HG03108 (cell line): ENCODE measurements around the gene TFDP2.
A peak's percentile ranks its signal among the peaks of the same experiment; 100 is the strongest.
"Not testable (repeated sequence)": the region's sequence is repeated elsewhere in the genome, so short reads cannot be mapped to it uniquely, and the experiment has no call there.

ENCODE experiments used
- ATAC-seq: cut with Tn5 transposase; IDR thresholded peaks from one replicate; pipeline ENCODE4 v1.9.1; 2021; ENCODE audit warnings: moderate library complexity; ENCODE audit not compliant: unreplicated experiment

Gene TFDP2

DNA sequence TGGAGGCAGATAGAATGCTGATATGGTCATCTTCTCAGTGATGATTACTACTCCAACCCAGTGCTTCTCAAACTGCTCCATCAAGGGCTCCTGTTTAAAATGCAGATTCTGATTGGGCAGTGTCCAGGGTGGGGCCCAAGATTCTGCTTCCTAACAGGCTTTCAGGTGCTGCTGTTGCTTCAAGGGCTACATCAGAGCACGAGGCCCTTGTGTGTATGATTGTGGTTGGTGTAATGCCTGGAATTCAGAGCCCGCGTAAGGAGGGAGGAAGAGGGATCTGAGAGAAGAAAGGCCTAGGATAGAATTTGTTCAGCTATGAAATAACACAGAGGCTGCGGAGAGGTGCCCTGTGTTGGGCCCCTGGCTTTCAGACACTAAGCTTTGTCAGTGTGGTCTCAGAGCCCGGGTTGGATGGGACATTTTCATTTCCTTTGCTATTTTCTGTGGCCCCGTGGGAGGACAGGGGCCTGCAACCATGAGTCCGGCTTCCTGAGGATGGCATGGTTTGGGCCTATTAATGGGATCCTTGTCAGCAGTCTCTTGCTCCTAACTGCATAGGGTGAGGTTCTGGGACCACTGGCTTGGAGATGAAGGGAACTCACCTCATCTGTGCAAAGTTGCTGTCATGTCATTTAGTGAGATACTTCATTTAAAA is 219.9 kb downstream of the TFDP2 start:
- ATAC-seq, result no peak

DNA sequence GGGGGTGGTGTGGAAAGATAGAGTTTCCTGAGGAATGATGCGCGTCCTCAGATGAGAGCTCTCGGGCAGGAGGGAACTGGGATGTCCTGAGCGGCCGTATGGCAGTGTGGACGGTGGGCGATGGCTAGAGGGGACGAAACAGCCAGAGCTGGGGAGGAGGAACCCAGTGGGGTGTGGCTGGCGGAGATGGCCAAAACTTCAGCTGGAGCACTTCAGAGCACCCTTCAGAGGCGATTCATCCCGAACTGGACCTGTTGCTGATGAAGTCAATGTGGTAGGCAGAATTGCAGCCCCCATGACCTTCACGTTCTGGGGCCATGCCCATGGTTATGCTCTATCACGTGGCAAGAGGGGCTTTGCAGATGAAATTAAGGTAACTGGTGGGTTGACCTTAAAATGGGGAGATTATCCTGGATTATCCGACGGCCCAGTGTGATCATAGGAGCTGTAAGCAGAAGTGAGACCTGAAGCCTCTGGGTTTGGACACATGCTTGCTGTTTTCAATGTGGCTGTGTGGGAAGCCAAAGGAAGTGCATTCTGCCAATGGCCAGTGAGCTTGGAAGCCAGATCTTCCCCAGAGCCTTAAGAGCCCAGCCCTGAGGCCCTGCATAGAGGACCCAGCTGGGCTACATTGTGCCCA is 220.6 kb downstream of the TFDP2 start:
- ATAC-seq, result no peak

DNA sequence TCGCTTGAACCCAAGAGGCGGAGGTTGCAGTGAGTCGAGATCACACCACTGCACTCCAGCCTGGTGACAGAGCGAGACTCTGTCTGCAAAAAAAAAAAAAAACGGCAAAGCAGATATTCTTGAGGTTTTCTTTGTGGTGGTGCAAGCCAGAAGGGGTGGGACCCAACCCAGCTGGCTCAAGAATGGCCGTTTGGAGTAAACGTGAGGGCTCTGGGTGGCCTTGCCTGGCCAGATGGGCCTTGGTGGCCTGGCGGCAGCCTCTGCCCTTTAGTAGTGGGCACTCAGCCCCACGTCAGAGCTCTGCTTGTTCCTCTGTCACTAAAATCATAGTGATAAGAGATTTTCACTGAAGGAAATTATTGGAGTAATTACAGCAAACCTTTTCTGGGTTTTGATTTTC is 222.4 kb downstream of the TFDP2 start:
- ATAC-seq, result no peak

DNA sequence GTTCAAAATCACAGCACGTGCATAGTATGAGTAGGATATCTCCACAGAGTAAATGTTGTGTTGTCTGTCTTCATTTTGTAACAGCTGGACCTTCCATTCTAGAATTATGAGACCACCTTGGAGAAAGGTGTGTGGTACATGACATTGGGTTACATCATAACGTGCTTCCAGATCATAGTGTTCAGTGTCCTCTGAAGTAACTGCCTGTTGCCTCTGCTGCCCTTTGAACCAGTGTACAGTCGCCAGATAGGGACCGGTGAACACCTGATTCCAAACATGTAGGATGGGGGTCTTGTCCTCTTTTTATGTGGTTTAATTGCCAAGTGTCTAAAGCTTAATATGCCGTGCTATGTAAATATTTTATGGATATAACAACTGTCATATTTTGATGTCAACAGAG is 223.7 kb downstream of the TFDP2 start:
- ATAC-seq, result not testable (repeated sequence)

DNA sequence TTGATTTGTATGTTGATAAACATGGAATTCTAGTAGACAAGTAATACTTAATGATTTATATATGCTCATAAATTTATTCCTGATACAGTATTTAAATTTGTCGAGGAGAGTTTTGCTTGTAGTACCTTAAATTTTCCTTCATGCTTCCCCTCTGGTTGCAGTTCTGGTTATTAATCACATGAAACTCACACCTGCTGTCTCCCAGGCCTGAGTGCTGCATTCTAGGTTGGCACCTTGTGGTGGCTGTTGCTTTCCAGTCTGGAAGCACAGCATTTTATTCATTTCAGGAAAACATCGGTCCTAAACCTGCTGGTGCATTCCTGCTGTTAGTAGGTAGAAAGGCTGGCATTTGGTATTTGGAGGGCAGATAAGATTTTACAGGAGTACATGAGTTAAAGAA is 228.0 kb downstream of the TFDP2 start:
- no peak for ATAC-seq

DNA sequence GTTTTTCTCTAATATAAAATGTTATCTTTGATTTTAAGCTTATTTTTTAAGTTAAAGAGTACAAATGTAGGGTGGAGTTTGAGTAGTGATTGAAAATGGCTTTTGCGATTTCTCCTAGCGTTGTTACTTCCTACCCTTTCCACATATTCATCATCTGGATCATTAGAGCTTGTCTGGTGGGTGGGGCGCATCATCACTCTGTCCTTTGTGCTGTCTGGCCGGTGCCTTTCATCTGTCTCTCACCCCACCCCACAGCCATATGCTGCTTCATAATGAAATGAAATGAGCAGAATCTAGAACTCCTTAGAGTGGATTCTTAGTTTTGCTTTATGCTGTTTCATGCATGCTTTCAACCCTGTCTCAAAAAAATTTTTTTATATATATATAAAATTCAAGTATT is 228.6 kb downstream of the TFDP2 start:
- no peak for ATAC-seq

DNA sequence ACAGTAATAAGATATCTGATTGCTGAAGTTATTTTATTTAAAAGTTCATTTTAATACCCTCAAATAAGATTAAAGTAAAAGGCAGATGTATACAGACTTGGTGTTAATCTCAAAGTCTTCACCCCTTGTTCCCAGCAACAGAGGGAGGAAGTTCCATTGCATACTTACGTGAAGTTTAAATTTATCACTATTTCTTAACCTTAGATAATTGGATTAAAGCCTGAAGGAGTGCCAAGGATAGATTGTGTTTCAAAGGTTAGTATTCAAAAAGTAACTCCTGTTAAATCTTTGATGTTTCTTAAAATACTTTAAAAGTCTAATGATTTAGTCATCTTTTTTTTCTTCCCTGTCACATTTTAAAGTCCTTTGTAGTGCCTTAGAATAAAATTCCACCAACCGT is 233.6 kb downstream of the TFDP2 start:
- ATAC-seq, result no peak

DNA sequence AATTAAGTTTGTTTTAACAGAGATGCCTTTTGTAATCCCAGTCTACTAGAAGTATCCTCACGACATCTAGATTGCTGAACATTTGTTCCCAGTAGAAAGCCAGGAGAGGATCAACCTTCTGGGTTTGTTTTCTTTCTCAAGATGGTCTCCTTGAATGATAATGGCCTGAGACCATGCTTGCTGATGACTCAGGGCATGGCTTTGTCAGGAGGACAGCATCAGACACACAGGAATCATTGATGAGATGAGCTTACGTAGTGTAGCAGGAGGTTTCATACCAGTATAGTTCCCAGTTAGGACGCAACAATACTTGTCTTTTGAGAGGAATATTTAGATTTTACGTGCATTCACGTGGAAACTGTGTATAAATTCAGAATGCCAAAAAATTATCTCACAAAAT is 234.3 kb downstream of the TFDP2 start:
- ATAC-seq, result no peak

DNA sequence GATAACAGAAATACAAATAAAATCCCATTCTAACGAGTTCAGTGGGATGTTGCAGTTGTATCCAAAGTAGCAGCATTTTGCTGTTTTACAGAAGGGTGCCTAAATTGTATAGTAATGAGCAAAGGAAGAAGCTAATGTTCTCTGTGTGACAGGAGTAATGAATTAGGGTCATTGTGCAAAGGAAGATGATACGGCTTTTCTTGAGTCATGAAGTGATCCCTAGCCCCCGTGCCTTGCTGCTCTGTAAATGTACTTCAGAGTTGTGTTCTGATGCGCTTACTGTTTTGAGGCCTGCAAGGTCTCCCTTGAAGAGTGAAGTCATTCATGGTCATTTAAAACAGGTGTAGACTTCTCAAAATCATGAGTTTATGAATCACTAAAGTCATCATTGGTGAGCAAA is 235.0 kb downstream of the TFDP2 start:
- no peak for ATAC-seq

DNA sequence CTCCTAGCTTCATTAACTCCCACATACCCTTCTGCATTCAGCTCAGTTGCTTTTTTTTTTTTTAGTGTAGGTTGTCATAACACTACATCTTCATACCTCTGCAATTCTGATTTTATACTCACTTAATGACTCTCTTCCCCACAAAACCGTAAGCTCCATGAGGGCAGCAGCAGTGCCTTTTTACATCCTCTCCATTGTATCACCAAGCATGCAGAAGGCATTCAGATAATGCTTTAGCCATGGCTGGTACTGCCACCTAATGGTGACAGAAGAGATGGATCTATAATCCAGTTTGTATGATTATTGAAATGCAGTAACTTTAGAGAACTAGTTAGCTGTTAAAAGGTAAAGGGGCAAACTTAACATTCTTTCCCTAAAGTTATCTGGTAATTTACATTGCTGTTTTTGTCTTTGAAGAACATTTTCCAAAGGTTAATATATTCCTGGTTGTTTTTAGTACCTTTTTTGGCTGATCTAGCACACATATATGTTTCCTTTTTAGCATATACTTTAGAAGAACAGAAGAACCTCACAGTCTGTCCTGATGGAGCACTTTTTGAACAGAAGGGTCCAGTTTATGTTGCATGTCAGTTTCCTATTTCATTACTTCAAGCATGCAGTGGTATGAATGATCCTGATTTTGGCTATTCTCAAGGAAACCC is 236.1 kb downstream of the TFDP2 start:
- ATAC-seq, result peak; percentile 64

DNA sequence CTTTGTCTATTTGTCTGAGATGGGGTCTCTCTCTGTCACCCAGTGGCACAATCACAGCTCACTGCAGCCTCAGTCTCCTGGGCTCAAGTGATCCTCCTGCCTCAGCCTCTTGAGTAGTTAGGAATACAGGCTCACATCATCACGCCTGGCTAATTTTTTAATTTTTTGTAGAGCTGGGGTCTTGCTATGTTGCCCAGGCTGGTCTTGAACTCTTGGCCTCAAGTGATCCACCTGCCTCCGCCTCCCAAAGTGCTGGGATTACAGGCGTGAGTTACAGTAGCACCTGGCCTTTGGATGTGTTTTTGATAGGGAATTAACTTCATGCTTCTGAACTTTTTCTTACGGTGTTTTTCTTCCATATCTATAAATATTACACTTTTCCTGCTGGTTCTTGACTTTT is 239.4 kb downstream of the TFDP2 start:
- ATAC-seq, result not testable (repeated sequence)

DNA sequence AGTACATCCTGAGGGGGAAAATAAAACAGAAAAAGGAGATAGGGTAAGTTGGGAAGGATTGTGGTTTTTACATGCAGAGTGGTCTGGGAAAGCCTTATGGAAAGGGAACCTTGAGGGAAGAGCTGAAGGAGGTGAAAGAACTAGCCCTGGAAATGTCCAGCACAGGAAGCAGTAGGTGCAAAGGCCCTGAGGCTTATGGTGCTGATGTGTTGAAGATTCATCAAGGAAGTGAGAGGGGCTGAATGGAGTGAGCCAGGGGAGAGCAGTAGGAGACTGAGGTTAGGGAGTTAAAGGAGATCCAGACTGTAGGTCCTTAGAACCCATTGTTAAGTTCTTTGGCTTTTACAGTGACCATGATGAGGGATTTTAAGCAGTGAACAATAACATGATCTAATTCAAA is 239.9 kb downstream of the TFDP2 start:
- ATAC-seq, result no peak

DNA sequence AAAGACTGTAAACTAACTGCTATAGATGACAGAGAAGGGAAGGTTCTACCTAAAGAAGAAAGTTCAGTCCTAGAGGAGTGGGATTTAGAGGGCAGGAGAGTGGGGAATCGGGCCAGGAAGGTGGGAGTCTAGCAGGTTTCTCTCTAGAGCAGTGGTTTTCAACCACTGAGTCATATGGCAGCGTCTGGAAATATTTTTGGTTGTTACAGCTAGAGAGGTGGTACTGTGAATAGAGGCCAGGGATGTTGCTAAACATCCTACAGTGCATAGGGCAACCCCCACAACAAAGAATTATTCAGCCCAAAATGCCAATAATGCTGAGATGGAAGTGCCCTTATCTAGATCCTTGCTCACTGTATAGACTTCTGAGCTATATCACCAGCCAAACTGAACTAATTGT is 244.2 kb downstream of the TFDP2 start:
- ATAC-seq, result no peak

DNA sequence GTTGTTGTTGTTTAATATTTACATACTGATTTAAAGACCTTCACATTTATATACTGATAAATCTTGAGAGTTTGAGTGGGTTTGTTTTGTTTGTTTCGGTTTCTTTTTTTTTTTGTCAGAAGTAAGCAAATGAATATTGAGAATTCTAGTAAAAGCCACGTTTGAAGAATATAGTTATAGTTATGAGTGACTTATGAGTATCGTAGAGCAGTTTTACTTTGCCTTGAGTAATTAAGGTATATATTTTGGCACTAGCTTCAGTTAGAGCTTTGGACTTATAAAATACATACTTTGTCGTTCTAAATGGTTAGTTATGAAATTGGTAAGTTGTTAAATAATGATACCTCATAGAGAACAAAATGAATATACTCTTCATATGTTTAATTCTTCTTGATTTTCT is 245.1 kb downstream of the TFDP2 start:
- no peak for ATAC-seq

DNA sequence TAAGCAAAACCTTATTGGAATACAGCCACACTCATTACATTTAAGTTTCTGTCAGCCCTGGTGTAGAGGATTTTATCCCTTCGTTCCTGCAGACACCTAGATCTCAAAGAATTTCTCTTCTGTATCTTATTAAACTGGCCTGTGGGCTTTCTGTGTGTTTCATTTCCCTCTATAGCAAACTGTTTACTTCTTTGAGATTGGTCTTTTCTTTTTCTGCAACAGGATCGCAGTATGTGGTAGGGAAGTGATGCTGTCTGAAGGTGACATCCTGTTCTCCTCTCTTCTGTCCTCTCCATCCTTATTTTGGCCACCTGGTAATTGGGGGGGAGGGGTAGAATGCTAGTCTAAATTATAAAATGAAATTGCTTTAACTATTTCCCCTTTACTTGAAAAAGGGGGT is 247.4 kb downstream of the TFDP2 start:
- ATAC-seq, result no peak

DNA sequence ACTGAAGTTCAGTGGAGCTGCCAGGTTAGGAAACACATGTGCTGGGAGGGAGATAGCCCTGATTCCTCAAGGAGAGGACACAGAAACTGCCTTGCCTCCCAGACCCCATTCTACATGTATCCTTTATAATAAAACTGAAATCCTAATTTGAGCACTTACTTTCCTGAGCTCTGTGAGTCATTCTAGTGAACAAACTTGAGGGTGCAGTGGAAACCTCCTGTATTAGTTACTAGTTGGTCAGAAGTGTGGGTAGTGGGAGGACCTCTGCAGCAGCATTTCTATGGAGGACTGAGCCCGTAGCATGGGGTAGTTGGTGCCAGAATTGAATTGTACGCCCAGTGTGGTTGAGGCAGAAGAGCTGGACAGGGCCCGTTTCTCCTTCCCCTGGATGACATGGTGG is 249.0 kb downstream of the TFDP2 start:
- ATAC-seq, result no peak

DNA sequence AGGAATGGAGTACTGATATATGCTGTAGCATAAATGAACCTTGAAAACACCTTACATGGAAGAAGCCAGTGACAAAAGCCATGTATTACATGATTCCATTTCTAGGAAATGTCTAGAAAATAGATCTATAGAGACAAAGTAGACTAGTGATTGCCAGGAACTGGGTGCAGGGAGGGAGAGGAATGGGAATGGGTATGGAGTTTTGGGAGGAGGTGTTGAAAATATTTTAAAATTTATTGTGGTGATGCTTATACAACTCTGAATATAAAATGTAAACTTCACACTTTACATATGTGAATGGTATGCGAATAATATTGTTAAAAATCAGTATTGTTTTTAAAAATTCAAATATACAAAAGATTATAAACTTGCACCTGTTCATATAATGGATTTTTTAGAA is 250.4 kb downstream of the TFDP2 start:
- no peak for ATAC-seq

DNA sequence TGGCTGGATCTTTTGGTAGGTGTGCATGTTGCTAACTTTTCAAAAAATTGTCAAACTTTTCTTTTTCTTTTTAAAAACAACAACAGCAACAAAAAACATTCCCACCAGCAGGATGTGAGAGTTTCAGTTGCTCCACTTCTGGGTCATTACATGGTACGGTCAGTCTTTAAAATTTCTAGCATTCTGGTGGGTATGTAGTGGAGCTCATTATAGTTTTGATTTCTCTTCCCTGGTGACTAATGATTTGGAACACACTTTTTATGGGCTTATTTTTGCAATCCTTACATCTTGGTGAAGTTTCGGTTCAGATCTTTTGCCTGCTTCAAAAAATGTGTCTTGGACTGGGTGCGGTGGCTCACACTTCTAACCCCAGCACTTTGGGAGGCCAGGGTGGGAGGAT is 253.6 kb downstream of the TFDP2 start:
- no peak for ATAC-seq

DNA sequence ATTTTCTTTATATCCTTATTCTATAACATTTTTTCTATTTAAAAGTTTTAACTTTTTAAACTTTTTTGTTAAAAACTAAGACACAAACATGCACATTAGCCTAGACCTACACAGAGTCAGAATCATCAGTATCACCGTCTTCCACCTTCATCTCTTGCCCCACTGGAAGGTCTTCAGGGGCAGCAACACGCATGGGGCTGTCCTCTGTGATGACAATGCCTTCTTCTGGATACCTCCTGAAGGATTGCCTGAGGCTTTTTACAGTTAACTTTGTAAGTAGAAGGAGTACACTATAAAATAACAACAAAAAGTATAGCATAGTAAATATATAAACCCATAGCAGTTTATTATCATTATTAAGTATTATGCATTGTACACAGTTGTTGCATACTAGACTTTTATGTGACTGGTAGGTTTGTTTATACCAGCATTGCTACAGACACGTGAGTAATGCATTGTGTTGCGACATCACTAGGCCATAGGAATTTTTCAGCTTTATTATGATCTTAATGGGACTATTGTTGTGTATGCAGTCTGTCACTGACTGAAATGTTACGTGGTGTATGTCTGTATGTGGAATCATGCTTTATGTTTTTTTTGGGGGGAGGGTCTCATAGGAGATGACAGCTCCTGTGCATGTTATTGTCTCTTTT is 254.7 kb downstream of the TFDP2 start:
- no peak for ATAC-seq
